Astrocyte of the cerebellum (primary cell): ENCODE measurements around the gene ATP6V0C.

Experiments used
- DNase-seq: peaks from one replicate; pipeline ENCODE4 v3.0.0-alpha.2; 2011; ENCODE audit warnings: low read depth
- H3K4me3 ChIP-seq: 2 replicates; pipeline ENCODE4 v1.5.1; 2011; ENCODE audit warnings: mild to moderate bottlenecking, low read depth, low read length, moderate library complexity
- in situ Hi-C: cut with HindIII; loops from 2 replicates; pipeline ENCODE4 v1.10.0; 2017; ENCODE audit warnings: low sequenced_read_pairs
- TF ChIP-seq, protein P1 (sequence below): IDR thresholded peaks from 2 replicates; pipeline ENCODE4 v1.5.1; 2012; ENCODE audit warnings: low read length, low read depth, moderate library complexity, mild to moderate bottlenecking; ENCODE audit errors: missing control alignments

The ATP6V0C gene

DNA sequence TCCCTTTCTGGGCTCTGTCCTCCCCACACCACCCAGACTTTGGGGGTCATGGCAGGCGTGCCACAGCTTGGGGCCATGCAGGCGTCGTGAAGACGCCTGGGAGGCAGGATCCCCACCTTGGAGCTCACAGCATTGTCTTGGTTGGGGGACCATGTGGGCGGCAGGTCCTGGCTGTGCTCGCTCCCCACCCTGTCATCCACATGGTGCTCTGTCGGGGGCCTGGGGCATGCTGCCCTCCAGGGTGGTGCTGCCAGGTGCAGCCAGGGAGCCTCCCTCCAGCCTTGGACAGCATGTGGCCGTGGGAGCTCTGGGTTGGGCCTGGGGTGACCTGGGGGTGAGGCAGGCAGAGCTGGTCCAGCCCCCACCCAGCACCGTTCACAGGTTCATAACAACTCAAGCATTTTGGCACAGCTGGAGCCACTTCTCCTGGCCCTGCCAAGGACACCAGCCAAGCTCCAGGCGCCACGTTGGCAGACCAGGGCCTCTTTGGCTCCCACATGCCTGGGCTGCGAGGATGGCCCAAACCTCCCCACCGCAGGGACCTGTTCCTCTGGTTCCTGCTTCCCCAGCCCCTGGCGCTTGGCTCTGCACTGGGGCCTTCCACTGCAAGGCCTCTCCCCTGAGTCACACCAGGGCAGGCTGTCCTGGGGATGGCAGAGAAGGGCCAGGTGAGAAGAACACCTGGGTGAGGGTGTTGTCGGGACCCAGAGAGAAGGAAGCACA lies 15.1 kb upstream of the ATP6V0C start:
- no peak overlapping the region for H3K4me3 ChIP-seq
- in situ Hi-C loops: no loop called here
- no peak for DNase-seq
- TF ChIP-seq, protein P1, sequence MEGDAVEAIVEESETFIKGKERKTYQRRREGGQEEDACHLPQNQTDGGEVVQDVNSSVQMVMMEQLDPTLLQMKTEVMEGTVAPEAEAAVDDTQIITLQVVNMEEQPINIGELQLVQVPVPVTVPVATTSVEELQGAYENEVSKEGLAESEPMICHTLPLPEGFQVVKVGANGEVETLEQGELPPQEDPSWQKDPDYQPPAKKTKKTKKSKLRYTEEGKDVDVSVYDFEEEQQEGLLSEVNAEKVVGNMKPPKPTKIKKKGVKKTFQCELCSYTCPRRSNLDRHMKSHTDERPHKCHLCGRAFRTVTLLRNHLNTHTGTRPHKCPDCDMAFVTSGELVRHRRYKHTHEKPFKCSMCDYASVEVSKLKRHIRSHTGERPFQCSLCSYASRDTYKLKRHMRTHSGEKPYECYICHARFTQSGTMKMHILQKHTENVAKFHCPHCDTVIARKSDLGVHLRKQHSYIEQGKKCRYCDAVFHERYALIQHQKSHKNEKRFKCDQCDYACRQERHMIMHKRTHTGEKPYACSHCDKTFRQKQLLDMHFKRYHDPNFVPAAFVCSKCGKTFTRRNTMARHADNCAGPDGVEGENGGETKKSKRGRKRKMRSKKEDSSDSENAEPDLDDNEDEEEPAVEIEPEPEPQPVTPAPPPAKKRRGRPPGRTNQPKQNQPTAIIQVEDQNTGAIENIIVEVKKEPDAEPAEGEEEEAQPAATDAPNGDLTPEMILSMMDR: no peak

DNA sequence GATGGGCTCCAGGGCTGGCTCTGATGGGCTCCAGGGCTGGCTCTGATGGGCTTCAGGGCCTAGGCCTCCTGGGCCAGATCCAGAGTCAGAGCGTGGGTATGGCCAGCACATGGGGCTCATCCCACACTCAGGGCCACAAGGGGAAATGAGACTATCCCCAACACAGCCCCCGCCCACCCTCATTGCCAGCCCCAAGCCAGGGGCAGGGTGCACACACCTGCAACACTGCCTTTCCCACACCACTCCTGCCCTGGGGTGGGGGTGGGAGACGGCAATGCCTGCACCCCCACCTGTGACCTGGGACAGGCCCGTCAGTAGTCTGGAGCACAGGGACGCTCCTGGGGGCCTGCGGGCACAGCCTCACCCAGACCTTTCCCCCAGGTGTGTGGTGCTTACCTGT lies 14.3 kb upstream of the ATP6V0C start:
- no peak for DNase-seq
- in situ Hi-C loops: no loop called here
- H3K4me3 ChIP-seq: no peak overlapping the region

DNA sequence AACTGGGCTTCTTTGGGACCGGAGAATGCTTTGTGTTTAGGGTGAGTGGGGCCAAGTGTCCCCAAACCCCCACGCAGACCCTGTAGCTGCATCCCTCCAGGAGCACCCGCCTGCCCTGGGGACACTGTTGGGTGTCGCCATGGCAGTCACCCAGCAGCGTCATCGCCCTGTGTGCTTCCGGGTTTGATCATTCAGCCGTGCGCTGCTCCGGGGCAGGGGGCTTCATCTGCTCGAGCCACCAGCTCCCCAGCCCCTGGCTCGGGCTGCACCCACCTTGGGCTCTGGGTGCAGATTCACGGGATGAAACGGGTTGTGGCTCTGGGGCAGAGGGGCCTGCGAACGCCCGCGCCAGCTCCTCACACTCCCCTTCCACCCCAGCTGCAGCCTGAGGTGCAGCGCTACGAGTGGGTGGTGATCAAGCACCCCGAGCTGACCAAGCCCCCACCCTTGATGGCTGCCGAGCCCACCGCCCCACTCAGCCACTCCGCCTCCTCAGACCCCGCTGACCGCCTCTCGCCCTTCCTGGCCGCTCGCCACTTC lies 13.8 kb upstream of the ATP6V0C start:
- no peak for DNase-seq
- TF ChIP-seq, protein P1: no peak
- in situ Hi-C loops: no loop called here
- no peak overlapping the region for H3K4me3 ChIP-seq

More for the DNA sequence above, 14.3 kb upstream of the ATP6V0C start:
- TF ChIP-seq, protein P1: no peak

DNA sequence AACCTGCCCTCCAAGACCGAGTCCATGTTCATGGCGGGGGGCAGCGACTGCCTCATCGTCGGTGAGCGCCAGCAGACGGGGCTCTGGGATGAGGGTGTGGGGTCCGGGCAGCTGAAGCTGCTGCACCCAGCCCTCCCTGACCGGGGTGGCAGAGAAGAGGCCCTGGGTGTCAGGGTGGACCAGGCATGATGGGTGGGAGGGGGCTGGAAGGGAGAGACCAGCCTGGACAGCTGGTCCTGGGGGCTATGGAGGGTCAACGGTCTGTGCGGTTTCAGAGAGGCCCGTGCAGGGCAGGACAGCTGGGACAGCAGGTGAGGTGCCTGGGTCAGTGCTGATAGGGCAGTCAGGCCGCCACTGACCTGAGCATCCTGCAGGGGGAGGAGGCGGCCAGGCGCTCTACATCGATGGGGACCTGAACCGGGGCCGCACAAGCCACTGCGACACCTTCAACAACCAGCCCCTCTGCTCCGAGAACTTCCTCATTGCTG lies 13.3 kb upstream of the ATP6V0C start:
- DNase-seq: no peak
- in situ Hi-C loops: no loop called here
- TF ChIP-seq, protein P1: no peak
- no peak overlapping the region for H3K4me3 ChIP-seq

DNA sequence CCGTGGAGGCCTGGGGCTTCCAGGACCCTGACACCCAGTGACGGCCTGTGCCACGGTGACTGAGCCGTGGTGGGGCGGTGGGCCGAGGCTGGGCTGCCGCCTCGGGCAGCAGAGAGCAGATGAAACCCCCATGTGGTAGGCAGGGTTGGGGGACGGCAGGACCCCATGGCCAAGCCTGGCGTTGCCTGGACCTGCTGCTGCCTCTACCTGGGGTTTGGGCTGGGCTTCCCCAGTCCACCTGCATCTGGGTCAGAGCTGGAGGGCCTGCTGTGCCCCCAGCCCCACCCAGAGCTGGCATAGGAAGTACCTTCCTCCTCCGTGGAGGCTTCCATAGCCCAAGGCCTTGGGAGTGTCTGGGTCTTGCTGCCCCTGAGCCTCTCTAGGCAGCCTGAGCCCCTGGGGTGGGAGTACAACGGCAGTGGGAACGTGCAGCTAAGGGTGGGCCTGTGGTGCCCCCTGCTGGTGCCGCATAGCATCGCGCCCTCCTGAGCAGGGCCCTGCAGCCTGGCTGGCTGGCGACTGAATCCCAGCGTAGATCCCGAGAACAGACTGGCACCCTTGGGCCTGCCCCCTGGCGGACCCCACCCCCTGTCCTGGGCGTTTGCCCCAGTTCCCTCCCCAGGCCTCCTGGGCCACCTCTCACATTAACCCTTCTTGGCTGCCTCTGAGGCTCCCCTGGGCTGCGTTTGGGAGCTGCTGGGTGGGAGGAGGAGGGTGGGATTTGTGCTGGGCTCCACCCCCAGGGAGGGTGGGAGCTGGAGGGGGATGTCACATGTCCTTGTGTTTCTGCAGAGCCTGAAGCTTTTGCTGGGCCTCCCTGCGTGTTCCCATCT lies 12.6 kb upstream of the ATP6V0C start:
- no peak overlapping the region for H3K4me3 ChIP-seq

More for the DNA sequence above, 12.6 kb upstream of the ATP6V0C start:
- DNase-seq: peak; percentile 48
- in situ Hi-C loops: no loop called here
- TF ChIP-seq, protein P1: peak; percentile 94
